ENCODE measurements around the gene LRRC36.

GRCh38 chr16:67390816-67391423 is 64.3 kb downstream of the LRRC36 start:
- TF ChIP-seq CREM (CRISPR knock-in tag; IDR thresholded peaks at IDR 0.05) (no peak), CTCF (IDR thresholded peaks at IDR 0.05) (no peak), IRF2 (CRISPR knock-in tag; IDR thresholded peaks at IDR 0.05; ENCODE audit: borderline replicate concordance, low read depth) (no peak), MAX (CRISPR knock-in tag; IDR thresholded peaks at IDR 0.05) (no peak), ZBTB43 (CRISPR knock-in tag; IDR thresholded peaks at IDR 0.05) (no peak), STAT6 (CRISPR knock-in tag; conservative IDR thresholded peaks at IDR 0.05; ENCODE audit: low read depth) (no peak), FOXP1 (CRISPR knock-in tag; IDR thresholded peaks at IDR 0.05; ENCODE audit: borderline replicate concordance) (no peak), CDX4 (CRISPR knock-in tag; IDR thresholded peaks at IDR 0.05; ENCODE audit: borderline replicate concordance) (no peak), ZMAT4 (CRISPR knock-in tag; IDR thresholded peaks at IDR 0.05) (no peak)

All from WTC11 (cell line).